GM08714 (cell line): ENCODE results near the gene IFIT1.
A peak's percentile ranks its signal among the peaks of the same experiment; 100 is the strongest.
"Not testable (repeated sequence)": the region's sequence is repeated elsewhere in the genome, so short reads cannot be mapped to it uniquely, and the experiment has no call there.

Source experiments
- H3K4me3 ChIP-seq: fragments of 200-500 bp; sonication (Bioruptor generic); 2 replicates; pipeline ENCODE4 v1.5.1; 2014; ENCODE audit warnings: mild to moderate bottlenecking, low read length, inconsistent platforms
- ZNF274 ChIP-seq: IDR thresholded peaks from 2 replicates; pipeline ENCODE4 v1.6.1; 2012; ENCODE audit warnings: mild to moderate bottlenecking, low read depth, low read length

The IFIT1 gene

DNA sequence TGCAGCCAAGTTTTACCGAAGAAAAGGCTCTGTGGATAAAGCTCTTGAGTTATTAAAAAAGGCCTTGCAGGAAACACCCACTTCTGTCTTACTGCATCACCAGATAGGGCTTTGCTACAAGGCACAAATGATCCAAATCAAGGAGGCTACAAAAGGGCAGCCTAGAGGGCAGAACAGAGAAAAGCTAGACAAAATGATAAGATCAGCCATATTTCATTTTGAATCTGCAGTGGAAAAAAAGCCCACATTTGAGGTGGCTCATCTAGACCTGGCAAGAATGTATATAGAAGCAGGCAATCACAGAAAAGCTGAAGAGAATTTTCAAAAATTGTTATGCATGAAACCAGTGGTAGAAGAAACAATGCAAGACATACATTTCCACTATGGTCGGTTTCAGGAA lies 10.6 kb downstream of the IFIT1 start:
- H3K4me3 ChIP-seq, result no peak overlapping the region
- TF ChIP-seq ZNF274, result no peak

DNA sequence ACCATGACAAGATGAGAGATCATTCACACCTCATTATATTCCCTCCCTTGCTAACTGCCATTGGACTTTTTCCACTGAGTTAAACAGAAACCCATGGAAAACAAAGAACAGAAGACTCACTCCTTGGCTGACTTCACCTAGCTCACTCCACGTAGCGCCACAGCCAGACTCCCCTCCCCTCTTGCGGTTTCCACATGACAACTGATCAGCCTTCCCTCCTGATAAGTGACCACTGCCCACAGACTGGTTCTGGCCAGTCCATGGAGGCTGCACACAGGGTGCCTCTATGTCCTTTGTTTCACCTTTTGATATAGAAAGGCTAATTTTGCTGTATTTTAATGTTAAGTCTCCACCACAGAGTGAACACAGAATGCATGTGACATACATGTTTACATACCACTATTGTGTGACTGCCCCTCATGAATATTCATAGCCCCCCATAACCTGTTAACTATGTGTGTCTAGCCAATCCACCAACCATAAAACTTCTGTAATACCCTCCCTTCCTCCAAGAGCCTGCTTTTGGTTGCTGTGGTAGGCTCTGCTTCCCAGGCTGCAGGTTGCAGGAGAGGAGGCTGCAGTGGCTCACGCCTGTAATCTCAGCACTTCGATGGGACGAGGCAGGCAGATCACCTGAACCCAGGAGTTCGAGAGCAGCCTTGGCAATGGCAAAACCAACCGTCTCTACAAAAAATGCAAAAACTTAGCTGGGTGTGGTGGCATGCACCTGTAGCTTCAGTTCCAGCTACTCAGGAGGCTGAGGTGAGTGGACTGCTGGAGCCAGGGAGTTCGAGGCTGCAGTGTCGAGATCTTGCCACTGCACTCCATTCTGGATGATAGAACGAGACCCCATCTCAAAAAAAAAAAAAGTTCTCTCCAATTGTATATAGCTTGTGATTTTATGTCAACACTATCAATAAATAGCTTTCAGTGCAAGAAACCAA lies 12.0 kb downstream of the IFIT1 start:
- TF ChIP-seq ZNF274, result no peak
- H3K4me3 ChIP-seq, result no peak overlapping the region

DNA sequence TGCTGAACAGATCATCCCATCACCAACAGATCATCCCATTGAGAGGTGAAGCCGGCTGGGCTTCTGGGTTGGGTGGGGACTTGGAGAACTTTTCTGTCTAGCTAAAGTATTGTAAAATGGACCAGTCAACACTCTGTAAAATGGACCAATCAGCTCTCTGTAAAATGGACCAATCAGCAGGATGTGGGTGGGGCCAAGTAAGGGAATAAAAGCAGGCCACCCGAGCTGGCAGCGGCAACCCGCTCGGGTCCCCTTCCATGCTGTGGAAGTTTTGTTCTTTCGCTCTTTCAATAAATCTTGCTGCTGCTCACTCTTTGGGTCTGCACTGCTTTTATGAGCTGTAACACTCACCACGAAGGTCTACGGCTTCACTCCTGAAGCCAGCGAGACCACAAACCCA lies 13.8 kb downstream of the IFIT1 start:
- not testable (repeated sequence) for H3K4me3 ChIP-seq

DNA sequence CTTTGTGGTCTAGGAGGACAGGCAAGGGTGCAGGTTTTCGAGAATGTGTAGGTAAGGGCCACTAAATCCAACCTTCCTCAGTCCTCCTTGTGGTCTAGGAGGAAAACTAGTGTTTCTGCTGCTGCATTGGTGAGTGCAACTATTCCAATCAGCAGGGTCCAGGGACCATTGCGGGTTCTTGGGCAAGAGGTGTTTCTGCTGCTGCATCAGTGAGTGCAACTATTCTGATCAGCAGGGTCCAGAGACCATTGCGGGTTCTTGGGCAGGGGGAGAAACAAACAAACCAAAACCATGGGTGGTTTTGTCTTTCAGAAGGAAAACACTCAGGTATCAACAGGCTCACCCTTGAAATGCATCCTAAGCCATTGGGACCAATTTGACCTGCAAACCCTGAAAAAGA lies 15.4 kb downstream of the IFIT1 start:
- H3K4me3 ChIP-seq, result not testable (repeated sequence)

DNA sequence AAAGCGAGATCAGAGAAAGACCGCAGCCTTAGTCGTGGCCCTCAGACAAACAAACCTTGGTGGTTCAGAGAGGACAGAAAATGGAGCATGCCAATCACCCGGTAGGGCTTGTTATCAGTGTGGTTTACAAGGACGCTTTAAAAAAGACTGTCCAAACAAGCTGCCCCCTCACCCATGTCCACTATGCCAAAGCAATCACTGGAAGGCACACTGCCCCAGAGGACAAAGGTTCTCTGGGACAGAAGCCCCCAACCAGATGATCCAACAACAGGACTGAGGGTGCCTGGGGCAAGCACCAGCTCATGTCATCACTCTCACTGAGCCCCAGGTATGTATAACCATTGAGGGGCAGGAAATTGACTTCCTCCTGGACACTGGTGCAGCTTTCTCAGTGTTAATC lies 16.9 kb downstream of the IFIT1 start:
- not testable (repeated sequence) for H3K4me3 ChIP-seq

DNA sequence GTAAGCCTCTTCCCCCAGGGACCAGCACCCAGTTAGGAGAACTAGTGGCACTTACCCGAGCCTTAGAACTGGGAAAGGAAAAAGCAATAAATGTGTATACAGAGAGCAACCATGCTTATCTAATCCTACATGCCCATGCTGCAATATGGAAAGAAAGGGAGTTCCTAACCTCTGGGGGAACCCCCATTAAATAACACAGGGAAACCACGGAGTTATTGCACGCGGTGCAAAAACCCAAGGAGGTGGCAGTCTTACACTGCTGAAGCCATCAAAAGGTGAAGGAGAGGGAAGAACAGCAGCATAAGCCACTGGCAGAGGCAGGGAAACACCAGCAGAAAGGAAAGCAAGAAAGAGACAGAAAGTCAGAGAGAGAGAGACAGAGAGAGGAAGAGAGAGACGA lies 18.1 kb downstream of the IFIT1 start:
- H3K4me3 ChIP-seq, result not testable (repeated sequence)

DNA sequence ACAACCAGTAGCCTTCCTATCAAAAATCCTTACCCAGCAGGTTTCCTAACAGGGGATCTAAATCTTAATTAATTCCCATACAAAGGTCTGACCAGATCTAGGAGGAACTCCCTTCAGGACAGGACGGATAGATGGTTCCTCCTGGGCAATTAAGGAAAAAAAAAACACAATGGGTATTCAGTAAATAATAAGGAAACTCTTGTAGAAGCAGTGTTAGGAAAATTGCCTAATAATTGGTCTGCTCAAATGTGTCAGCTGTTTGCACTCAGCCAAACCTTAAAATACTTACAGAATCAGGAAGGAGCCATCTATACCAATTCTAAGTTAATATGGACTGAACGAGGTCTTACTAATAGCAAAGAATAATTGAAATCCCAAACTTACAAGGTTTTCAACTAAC lies 18.7 kb downstream of the IFIT1 start:
- H3K4me3 ChIP-seq, result not testable (repeated sequence)

DNA sequence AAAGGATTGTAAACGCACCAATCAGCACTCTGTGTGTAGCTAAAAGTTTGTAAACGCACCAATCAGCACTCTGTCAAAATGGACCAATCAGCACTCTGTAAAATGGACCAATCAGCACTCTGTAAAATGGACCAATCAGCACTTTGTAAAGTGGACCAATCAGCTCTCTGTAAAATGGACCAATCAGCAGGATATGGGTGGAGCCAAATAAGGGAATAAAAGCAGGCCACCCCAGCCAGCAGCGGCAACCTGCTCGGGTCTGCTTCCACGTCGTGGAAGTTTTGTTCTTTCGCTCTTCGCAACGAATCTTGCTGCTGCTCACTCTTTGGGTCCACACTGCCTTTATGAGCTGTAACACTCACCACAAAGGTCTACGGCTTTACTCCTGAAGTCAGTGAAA lies 19.9 kb downstream of the IFIT1 start:
- not testable (repeated sequence) for H3K4me3 ChIP-seq

DNA sequence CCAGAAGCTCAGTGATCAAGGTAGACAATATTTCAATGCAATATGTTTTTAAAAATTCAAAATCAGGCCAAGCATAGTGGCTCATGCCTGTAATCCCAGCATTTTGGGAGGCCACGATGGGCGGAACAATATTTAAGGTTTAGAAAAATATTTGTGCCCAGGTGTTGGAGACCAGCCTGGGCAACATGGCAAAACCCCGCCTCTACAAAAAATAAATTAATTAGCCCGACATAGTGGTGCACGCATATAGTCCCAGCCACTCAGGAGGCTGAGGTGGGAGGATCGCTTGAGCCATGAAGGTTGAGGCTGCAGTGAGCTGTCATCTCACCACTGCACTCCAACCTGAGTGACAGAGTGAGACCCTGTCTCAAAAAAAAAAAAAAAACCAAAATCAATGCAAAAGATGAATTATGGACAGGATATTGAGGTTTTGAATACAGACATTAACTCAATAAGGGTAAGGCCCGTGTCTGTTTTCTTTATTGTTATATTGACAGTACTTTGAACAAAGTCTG lies 21.0 kb downstream of the IFIT1 start:
- H3K4me3 ChIP-seq, result peak overlapping the region; percentile 87
- no peak for TF ChIP-seq ZNF274

DNA sequence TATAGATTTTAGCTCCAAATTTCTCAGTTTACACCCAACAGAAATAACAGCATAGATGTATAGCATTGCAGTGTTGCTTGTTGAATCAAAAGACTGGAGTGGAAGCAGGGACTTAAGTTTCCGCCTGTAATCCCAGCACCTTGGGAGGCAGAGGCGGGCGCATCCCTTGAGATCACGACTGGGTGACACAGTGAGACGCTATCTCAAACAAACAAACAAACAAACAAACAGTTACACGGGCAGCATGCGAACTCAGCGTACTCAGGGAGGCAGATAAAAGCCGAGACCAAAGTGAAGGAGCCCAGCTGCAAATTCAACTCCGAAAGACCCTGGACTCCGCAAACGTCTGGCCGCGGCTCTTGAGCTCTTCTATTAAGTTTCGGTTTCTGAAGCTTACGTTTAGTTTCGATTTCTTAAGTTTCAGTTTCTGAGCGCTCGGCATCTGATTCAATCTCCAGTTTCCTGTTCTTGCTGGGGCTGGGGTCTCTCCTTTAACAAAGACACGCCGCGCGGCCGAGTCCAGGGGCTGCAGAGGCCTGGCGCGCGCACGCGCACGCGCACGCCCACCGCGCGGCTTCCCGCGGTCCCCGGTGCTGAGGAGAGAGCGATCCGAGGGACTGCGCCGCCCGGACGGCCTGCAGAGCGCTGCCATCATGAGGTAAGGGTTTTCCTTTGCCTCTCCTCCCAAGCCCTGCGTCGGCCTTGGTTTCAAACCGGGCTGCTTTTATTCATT lies 21.9 kb downstream of the IFIT1 start, which contains the start of gene IFIT5:
TSS of gene IFIT5 (plus strand) at position 423 of the 733 bp plus-strand sequence. CDS start at position 654, 231 bp downstream.
- no peak for TF ChIP-seq ZNF274
- peak within 1 kb of the TSS; percentile 87 for H3K4me3 ChIP-seq

DNA sequence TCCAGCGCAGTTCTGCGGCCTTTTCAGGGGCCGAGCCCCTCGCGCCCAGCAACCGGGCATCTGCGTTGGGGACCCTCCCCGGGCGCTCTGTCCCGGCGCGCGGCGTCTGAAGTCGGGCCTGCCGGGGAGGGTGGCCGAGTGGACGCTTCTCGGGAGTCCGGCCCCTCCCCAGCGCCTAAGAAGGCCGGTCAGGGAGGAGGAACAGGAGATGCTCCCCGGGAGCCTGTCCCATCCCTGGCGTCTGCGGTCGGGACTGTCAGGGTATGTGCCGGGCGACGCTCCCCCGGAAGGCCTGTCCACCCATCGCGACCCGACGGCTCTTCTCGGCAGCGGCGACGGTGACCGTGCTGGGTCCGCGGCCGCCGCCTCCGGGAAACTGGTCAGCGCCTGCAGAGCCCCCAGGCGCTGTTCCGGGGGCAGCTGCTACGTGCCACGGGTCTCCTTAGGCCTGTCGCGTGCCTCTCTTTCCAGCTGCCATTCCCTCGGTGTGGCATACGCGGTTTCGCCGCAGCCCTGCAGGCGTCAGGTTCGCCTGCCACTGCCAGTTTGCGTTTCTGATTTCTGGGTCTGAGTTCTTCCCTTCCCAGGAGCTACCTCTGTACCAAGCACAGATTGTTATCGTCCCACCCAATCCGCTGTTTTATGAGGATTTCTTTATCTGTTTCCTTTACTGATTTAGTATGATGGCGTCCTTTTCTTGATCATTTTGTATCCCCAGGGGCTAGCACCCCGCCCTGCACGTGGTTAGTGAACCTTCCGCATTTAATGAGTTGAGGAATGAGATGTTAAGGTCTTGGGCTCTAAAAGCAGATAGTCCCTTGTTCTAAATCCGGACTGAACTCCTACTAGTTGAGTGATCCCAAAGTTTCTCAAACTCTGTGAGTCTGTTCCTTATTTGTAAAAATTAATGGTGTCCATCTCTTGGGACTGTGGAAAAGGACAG lies 22.7 kb downstream of the IFIT1 start:
- no peak for TF ChIP-seq ZNF274
- peak overlapping the region; percentile 87 for H3K4me3 ChIP-seq

DNA sequence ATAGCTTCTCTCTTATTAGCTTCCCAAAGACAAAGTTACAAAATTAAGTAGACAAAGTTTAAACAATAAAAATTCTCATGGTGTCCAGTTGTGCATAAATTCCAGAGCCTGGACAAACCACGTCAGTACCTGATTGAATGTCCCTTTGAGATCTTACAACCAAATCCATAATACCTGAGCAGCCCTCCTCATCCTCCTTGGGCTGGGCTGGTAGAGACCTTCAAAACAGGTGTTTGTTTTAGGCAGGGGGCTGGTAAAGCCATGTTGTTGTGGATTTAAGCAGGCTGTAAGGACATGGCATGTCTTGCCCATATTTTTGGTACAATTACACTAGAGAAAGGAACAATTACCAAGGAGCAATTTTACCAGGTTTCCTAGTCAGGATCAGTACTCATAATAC lies 24.0 kb downstream of the IFIT1 start:
- H3K4me3 ChIP-seq, result peak overlapping the region; percentile 87; the same call in 1 of the 2 replicates
- no peak for TF ChIP-seq ZNF274

DNA sequence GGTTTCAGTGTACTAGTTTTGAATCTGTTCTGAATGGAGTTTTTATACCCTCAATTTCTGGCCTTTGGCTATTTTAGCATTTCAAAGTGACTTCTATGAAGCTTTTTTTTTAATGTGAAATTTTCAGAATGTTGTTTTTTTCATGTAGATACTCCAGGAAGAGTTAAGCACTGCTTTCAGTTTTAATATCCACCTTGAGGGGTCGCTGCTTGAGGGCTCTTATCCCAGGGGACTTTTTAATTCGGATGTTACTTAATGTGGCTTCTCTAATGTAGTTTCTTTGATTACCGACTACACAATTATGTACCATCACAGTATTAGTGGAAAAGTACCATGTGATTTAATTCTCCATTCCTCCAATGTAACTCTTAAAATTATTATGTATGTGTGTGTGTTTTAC lies 27.1 kb downstream of the IFIT1 start:
- no peak for TF ChIP-seq ZNF274
- no peak overlapping the region for H3K4me3 ChIP-seq

DNA sequence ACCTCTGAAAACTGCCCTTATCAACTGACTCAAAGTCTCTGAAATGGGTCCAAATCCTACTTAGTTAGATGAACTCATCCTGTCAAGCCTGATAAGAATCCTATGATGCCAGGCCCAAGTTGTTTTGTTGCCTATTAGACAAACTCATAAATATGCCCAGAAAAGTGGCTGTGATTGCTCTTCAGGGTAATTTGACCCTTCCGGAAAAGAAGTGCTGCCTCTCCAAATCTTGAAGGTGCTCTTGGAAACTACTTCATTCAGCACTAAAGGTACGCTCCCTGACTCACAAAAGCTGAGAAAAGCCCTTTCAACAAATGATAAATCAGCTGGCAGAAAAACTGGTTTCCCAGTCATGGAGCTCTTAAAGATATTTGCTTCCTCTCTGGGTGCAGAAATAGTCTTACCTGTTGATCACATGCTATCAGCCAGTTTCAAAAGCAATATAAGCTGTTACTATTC lies 28.6 kb downstream of the IFIT1 start:
- H3K4me3 ChIP-seq, result no peak overlapping the region
- no peak for TF ChIP-seq ZNF274
